ENCODE data around the gene ANAPC1. TPM values are rescaled to one million over a fixed set of nuclear protein-coding genes. Genes with fewer than 3 reads are reported as not detected.
"Not testable (repeated sequence)": the region's sequence is repeated elsewhere in the genome, so short reads cannot be mapped to it uniquely, and the experiment has no call there.

ANAPC1 gene
- total and polyA plus RNA-seq, 4 experiments from 2014 or later: 22.2 to 60.2 (median 42.1) TPM

DNA sequence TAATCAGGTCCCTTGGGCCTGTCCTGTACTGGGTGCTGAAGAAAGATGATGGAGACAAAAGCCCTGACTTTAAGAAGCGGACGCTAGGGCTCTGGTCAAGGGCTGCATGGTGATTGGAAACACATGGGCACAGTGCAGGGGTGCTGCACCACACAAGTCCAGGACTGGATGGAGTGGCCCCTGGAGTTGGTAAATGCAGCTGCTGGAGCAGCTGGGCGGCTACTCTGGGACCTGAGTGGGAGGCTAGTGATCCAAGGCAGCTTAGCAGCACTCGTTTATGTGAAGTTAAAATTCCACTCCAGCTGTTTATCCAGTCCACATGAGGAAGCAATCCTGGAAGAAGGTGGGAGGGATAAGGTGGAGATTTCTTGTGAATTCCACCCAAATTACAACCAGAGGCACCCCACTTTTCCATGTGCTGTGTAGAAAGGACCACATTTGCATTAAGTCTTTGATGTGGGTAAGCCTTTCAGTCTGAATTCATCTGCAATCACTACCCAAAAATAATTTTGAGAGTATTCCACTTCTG is 39.3 kb upstream of the ANAPC1 start:
- Histone ChIP-seq H3K9me3 (ENCODE audit: control insufficient read depth in 1 of 2, low read length in 2 of 2) (no peaks in the 10 kb centered on the region), H3K27ac (ENCODE audit: low read depth, low read length) (no peak overlapping the region), H3K36me3 (ENCODE audit: insufficient read depth, low read length) (no peaks in the 10 kb centered on the region), H3K4me1 (ENCODE audit: insufficient read depth, low read length) (no peaks in the 10 kb centered on the region), H3K27me3 (ENCODE audit: insufficient read depth, low read length) (no peaks in the 10 kb centered on the region), H3K4me3 (ENCODE audit: low read length in 2 of 2) (no peak overlapping the region)
- no peaks in the 10 kb centered on the region for H3K36me3 Mint-ChIP-seq
- ChIA-PET POLR2A (ENCODE audit: partially characterized antibody) (no interaction called here), CTCF (ENCODE audit: partially characterized antibody) (no interaction called here)
- peaks cover 3 to 5% of the 10 kb centered on the region in 2 donors for H3K27me3 Mint-ChIP-seq
- no peak overlapping the region for H3K4me3 Mint-ChIP-seq
- H3K27ac Mint-ChIP-seq: no peak overlapping the region
- DNase-seq: no peak
- no peaks in the 10 kb centered on the region for H3K9me3 Mint-ChIP-seq
- peaks cover 0 to 3% (median 0%) of the 10 kb centered on the region in 4 donors for H3K4me1 Mint-ChIP-seq
- intact Hi-C loops (cut with micrococcal nuclease): no loop called here

DNA sequence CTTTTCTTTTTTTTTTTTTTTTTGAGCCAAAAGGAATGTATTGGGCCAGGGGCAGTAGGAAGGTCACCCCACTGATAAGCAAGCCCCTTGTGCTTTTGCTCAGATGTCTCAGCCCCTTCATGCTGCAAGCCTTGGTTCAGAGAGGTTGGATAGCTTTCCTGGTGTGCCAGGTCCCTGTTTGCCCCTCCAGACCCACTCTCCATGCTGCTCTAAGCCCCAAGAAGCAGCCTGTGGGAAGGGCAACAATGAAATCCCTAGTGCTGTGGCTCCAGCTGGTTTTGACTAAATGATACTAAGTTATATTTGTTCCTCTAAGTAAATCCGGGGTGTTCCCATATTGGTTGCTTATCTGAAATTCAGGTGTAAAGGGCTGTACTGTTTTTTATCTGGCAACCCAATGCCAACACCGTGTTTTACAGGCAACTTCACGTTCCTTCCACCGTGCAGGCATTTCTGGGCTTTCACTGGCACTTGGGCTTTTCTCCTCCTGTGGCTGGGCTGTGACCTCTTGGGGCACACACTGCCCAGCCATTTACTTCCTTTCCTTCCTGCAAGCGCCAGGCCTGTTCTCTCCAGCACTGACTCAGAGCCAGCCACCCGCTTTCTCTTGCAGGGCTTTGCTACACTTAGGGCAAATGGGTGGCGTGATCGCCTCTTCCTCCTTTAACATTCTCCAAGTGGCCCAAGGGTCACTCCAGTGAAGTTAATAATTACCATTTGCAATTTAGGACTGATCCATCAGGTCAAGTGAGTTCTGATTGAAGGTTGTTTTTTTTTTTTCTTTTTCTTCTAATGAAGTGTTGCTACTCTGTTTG is 36.0 kb upstream of the ANAPC1 start:
- Mint-ChIP-seq H3K4me3 (no peak overlapping the region), H3K27me3 (peaks cover 0 to 4% of the 10 kb centered on the region in 2 donors), H3K27ac (no peak overlapping the region), H3K4me1 (peaks cover 0 to 3% (median 0%) of the 10 kb centered on the region in 4 donors), H3K9me3 (peaks cover 0 to 2% (median 0%) of the 10 kb centered on the region in 8 donors), H3K36me3 (no peaks in the 10 kb centered on the region)
- no peak for DNase-seq
- ChIA-PET CTCF (ENCODE audit: partially characterized antibody) (no interaction called here), POLR2A (ENCODE audit: partially characterized antibody) (no interaction called here)
- no peaks in the 10 kb centered on the region for H3K27me3 ChIP-seq (ENCODE audit: insufficient read depth, low read length)
- no peaks in the 10 kb centered on the region for H3K36me3 ChIP-seq (ENCODE audit: insufficient read depth, low read length)
- H3K9me3 ChIP-seq (ENCODE audit: control insufficient read depth in 1 of 2, low read length in 2 of 2): no peaks in the 10 kb centered on the region
- H3K27ac ChIP-seq (ENCODE audit: low read depth, low read length): no peak overlapping the region
- H3K4me1 ChIP-seq (ENCODE audit: insufficient read depth, low read length): no peaks in the 10 kb centered on the region
- intact Hi-C loops (cut with micrococcal nuclease): no loop called here
- H3K4me3 ChIP-seq (ENCODE audit: low read length in 2 of 2): no peak overlapping the region

DNA sequence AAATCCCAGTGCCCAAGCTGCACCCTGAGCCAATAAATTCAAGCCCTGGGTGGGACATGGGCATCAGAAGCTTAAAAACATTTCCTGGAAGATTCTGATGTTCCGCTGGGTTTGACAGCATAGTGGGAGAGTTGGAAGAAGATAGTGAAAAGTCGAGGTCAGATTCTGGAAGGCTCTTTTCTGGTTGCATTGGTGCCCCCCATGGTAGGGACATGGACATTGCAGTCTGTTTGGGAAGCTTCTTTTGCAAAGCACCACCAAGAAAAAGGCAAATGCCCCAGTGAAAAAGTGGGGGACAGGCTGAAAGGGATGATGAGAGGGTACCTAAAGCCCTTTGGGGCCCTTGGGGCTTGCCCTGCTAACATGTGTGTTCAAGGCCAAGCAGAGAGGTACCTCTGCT is 35.4 kb upstream of the ANAPC1 start:
- Histone ChIP-seq H3K27ac (ENCODE audit: low read depth, low read length) (no peak overlapping the region), H3K4me3 (ENCODE audit: low read length in 2 of 2) (no peak overlapping the region), H3K9me3 (ENCODE audit: control insufficient read depth in 1 of 2, low read length in 2 of 2) (no peaks in the 10 kb centered on the region), H3K4me1 (ENCODE audit: insufficient read depth, low read length) (no peaks in the 10 kb centered on the region), H3K27me3 (ENCODE audit: insufficient read depth, low read length) (no peaks in the 10 kb centered on the region), H3K36me3 (ENCODE audit: insufficient read depth, low read length) (no peaks in the 10 kb centered on the region)
- ChIA-PET CTCF (ENCODE audit: partially characterized antibody) (no interaction called here), POLR2A (ENCODE audit: partially characterized antibody) (no interaction called here)
- H3K9me3 Mint-ChIP-seq: peaks cover 0 to 2% (median 0%) of the 10 kb centered on the region in 8 donors
- H3K27me3 Mint-ChIP-seq: no peaks in the 10 kb centered on the region
- no peak overlapping the region for H3K27ac Mint-ChIP-seq
- intact Hi-C loops (cut with micrococcal nuclease): no loop called here
- DNase-seq: no peak
- H3K36me3 Mint-ChIP-seq: no peaks in the 10 kb centered on the region
- H3K4me3 Mint-ChIP-seq: no peak overlapping the region
- no peaks in the 10 kb centered on the region for H3K4me1 Mint-ChIP-seq

DNA sequence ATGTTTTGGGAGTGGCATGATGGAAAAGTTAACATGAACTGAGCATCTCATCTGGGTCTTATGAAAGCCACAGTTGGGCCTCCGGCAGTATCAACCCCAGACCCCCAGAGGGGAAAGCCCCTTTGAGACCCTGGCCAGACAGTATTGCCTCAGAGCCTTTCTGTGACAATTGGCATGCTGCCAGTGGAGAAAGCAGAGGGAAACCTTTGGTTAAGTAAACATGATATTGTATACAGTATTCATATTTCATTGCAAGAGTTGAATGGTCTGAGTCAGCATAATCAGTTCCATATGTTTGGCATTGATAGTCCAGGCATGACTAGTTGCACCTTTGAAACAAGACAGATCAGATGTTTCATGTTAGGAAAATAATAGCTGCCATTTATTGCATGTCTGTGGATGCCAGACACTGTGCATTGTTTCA is 34.4 kb upstream of the ANAPC1 start:
- Histone ChIP-seq H3K27me3 (ENCODE audit: insufficient read depth, low read length) (no peaks in the 10 kb centered on the region), H3K4me1 (ENCODE audit: insufficient read depth, low read length) (no peaks in the 10 kb centered on the region), H3K27ac (ENCODE audit: low read depth, low read length) (no peak overlapping the region), H3K36me3 (ENCODE audit: insufficient read depth, low read length) (no peaks in the 10 kb centered on the region), H3K4me3 (ENCODE audit: low read length in 2 of 2) (no peak overlapping the region), H3K9me3 (ENCODE audit: control insufficient read depth in 1 of 2, low read length in 2 of 2) (no peaks in the 10 kb centered on the region)
- ChIA-PET CTCF (ENCODE audit: partially characterized antibody) (no interaction called here), POLR2A (ENCODE audit: partially characterized antibody) (interaction anchor here (0.6 kb wide), 1 partner anchor 81 kb away, joined by 3 read pairs; no protein-coding TSS in a partner anchor)
- Mint-ChIP-seq H3K9me3 (peaks cover 0 to 2% (median 0%) of the 10 kb centered on the region in 8 donors), H3K27me3 (no peaks in the 10 kb centered on the region), H3K27ac (no peak overlapping the region), H3K36me3 (no peaks in the 10 kb centered on the region), H3K4me3 (no peak overlapping the region), H3K4me1 (no peaks in the 10 kb centered on the region)
- DNase-seq: no peak
- intact Hi-C loops (cut with micrococcal nuclease): no loop called here

DNA sequence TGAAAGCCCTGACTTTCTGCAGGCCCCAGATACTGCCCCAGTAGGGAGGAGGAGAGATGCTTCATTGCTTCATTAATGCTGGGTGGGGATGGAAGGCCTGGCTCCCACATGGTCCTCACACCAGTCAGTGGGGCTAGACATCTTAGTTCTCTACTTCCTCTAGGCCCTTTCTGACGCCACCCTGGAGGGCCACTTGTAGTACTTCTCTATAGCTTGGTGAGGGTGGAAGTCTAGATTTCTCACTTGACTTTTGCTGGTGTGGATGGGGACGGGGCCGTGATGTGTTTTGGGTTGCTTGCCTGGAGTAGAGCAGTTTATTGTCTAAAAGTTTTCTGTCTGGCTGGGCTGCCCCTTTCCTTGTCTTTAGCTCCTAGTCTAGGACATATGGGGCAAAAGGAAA is 33.1 kb upstream of the ANAPC1 start:
- H3K36me3 ChIP-seq (ENCODE audit: insufficient read depth, low read length): no peaks in the 10 kb centered on the region
- Mint-ChIP-seq H3K9me3 (peaks cover 0 to 2% (median 0%) of the 10 kb centered on the region in 8 donors), H3K4me3 (no peak overlapping the region), H3K27ac (no peak overlapping the region), H3K4me1 (no peaks in the 10 kb centered on the region), H3K27me3 (no peaks in the 10 kb centered on the region), H3K36me3 (no peaks in the 10 kb centered on the region)
- CTCF ChIA-PET (ENCODE audit: partially characterized antibody): no interaction called here
- no peak overlapping the region for H3K27ac ChIP-seq (ENCODE audit: low read depth, low read length)
- H3K27me3 ChIP-seq (ENCODE audit: insufficient read depth, low read length): no peaks in the 10 kb centered on the region
- H3K9me3 ChIP-seq (ENCODE audit: control insufficient read depth in 1 of 2, low read length in 2 of 2): no peaks in the 10 kb centered on the region
- intact Hi-C loops (cut with micrococcal nuclease): no loop called here
- H3K4me3 ChIP-seq (ENCODE audit: low read length in 2 of 2): no peak overlapping the region
- no peak for DNase-seq
- POLR2A ChIA-PET (ENCODE audit: partially characterized antibody): no interaction called here
- H3K4me1 ChIP-seq (ENCODE audit: insufficient read depth, low read length): no peaks in the 10 kb centered on the region

DNA sequence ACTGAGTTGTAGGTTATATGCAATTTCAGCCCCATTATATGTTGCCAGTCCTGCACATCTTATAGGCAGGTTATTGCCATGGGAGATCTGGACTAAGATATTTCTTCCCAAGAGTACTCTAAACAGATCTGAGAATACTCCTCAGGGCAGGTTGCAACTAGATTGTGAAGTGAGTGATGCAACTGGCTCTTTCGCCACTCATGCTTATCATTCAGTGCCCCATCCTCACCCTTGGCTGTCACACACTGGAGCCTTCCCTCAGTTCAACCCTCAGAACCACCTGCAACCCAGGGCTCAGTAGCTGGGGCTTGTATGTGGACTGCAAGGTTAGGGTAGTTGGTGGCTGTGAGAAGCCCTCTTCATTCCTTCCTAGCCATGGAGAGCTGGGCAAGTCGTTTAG is 28.6 kb upstream of the ANAPC1 start:
- Histone ChIP-seq H3K27ac (ENCODE audit: low read depth, low read length) (no peak overlapping the region), H3K36me3 (ENCODE audit: insufficient read depth, low read length) (no peaks in the 10 kb centered on the region), H3K27me3 (ENCODE audit: insufficient read depth, low read length) (no peaks in the 10 kb centered on the region), H3K4me3 (ENCODE audit: low read length in 2 of 2) (no peak overlapping the region), H3K9me3 (ENCODE audit: control insufficient read depth in 1 of 2, low read length in 2 of 2) (no peaks in the 10 kb centered on the region), H3K4me1 (ENCODE audit: insufficient read depth, low read length) (no peaks in the 10 kb centered on the region)
- H3K4me1 Mint-ChIP-seq: no peaks in the 10 kb centered on the region
- CTCF ChIA-PET (ENCODE audit: partially characterized antibody): no interaction called here
- H3K27ac Mint-ChIP-seq: no peak overlapping the region
- intact Hi-C loops (cut with micrococcal nuclease): no loop called here
- POLR2A ChIA-PET (ENCODE audit: partially characterized antibody): no interaction called here
- H3K36me3 Mint-ChIP-seq: no peaks in the 10 kb centered on the region
- peaks cover 0 to 2% (median 0%) of the 10 kb centered on the region in 8 donors for H3K9me3 Mint-ChIP-seq
- H3K4me3 Mint-ChIP-seq: no peak overlapping the region
- no peak for DNase-seq
- H3K27me3 Mint-ChIP-seq: no peaks in the 10 kb centered on the region

DNA sequence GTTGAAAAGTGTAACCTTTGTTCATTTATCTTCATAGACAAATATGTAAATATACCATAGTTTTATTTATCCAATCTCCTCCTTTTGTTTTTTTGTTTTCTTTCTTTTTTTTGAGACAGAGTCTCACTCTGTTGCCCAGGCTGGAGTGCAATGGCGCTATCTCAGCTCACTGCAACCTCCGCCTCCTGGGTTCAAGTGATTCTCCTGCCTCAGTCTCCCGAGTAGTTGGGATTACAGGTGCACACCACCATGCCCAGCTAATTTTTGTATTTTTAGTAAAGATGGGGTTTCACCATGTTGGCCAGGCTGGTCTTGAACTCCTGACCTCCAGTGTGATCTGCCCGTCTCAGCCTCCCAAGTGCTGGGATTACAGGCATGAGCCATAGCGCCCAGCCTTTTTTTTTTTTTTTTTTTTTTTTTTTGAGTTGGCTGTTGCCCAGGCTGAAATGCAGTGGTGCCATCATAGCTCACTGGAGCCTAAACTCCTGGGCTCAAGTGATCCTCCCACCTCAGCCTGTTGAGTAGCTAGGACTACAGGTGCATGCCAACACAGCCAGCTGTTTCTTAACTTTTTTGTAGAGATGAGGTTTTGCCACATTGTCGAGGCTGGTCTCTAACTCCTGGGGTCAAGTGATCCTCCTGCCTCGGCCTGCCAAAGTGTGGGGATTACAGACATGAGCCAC is 27.4 kb upstream of the ANAPC1 start:
- H3K4me1 Mint-ChIP-seq; H3K36me3 ChIP-seq (ENCODE audit: insufficient read depth, low read length); H3K36me3 Mint-ChIP-seq; H3K4me1 ChIP-seq (ENCODE audit: insufficient read depth, low read length); intact Hi-C loops (cut with micrococcal nuclease); H3K27ac ChIP-seq (ENCODE audit: low read depth, low read length); H3K27ac Mint-ChIP-seq; H3K9me3 ChIP-seq (ENCODE audit: control insufficient read depth in 1 of 2, low read length in 2 of 2); H3K27me3 Mint-ChIP-seq; H3K4me3 Mint-ChIP-seq; H3K4me3 ChIP-seq (ENCODE audit: low read length in 2 of 2); H3K27me3 ChIP-seq (ENCODE audit: insufficient read depth, low read length); DNase-seq; H3K9me3 Mint-ChIP-seq: not testable (repeated sequence)
- ChIA-PET POLR2A (ENCODE audit: partially characterized antibody) (interaction anchor here (1.3 kb wide), 1 partner anchor 18 kb away, joined by 4 read pairs; no protein-coding TSS in a partner anchor), CTCF (ENCODE audit: partially characterized antibody) (interaction anchor here (0.6 to 1.1 kb wide), 4 partner anchors 17 to 122 kb away, joined by 3 to 5 read pairs (median 4); no protein-coding TSS in a partner anchor)
